H1 (cell line): Measurements from ENCODE around the gene ABHD16B.

Experiments used
- CTCF ChIP-seq, 3 experiments: IDR thresholded peaks; 1 replicate in 2 of 3; 2 replicates in 1 of 3; pipeline versions ENCODE4 v1.5.1 to v1.6.1; 2011; ENCODE audit warnings: low read length in 3 of 3, mild to moderate bottlenecking in 3 of 3, inconsistent platforms in 2 of 3, low read depth in 1 of 3, moderate library complexity in 1 of 3; ENCODE audit not compliant: insufficient read depth in 1 of 3; ENCODE audit errors: control extremely low read depth in 1 of 3
- JUN ChIP-seq: IDR thresholded peaks from 2 replicates; pipeline ENCODE4 v1.6.1; 2011; ENCODE audit warnings: low read depth, mild to moderate bottlenecking, improper control_type of control experiment, low read length
- TF ChIP-seq, protein P1 (sequence below): IDR thresholded peaks from 2 replicates; pipeline ENCODE4 v1.6.1; 2012; ENCODE audit warnings: low read length, inconsistent platforms

DNA sequence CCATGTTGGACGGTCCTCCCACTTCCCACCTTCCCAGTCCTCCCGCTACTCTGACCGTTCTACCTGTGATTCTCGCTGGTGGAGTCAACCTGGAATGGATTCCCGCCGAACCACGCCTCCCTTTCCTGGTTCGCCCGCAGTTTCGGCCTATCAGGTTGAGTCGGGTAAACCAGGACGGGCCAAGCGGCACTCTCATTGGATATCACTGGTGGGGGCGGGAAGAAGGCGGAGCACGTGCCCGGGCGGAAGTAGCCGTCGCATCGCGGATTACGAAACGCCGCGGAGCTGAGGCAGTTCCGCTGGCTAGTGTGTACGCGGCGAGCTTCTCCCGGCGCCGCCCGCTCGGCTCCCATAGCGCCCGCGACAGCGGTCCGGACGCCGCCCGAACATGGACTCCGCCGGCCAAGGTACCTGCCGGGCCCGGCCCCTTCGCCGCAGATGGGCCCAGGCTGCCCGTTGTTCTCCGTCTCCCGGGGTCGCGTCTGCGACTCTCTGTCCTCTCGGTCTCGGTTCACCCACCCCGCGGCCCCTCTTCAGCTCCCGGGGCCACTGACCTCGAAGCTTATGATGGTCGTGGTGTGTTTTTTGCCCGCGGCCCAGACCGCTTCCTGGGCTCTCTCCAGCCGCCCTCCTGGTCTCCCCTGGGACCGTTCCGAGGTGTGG lies 3.8 kb downstream of the ABHD16B start, which contains the start of gene TPD52L2:
- no peak for TF ChIP-seq CTCF (IDR thresholded peaks at IDR 0.05; ENCODE audit: control extremely low read depth in 1 of 3, insufficient read depth in 1 of 3, low read depth in 1 of 3, low read length in 3 of 3)
- TF ChIP-seq JUN, result no peak
- TF ChIP-seq, protein P1, sequence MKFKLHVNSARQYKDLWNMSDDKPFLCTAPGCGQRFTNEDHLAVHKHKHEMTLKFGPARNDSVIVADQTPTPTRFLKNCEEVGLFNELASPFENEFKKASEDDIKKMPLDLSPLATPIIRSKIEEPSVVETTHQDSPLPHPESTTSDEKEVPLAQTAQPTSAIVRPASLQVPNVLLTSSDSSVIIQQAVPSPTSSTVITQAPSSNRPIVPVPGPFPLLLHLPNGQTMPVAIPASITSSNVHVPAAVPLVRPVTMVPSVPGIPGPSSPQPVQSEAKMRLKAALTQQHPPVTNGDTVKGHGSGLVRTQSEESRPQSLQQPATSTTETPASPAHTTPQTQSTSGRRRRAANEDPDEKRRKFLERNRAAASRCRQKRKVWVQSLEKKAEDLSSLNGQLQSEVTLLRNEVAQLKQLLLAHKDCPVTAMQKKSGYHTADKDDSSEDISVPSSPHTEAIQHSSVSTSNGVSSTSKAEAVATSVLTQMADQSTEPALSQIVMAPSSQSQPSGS, result no peak
